ENCODE measurements around the gene FOXJ1.

DNA sequence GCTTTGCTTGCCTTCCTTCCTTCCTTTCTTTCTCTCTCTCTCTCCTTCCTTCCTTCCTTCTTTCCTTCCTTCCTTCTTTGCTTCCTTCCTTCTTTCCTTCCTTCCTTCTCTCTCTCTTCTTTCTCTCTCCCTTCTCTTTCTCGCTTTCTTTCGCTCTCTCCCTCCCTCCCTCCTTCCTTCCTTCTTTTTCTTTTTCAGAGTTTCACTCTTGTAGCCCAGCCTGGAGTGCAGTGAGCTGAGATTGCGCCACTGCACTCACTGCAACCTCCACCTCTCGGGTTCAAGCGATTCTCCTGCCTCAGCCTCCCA, 17.9 kb downstream of the FOXJ1 start:
- TF ChIP-seq, protein P1, sequence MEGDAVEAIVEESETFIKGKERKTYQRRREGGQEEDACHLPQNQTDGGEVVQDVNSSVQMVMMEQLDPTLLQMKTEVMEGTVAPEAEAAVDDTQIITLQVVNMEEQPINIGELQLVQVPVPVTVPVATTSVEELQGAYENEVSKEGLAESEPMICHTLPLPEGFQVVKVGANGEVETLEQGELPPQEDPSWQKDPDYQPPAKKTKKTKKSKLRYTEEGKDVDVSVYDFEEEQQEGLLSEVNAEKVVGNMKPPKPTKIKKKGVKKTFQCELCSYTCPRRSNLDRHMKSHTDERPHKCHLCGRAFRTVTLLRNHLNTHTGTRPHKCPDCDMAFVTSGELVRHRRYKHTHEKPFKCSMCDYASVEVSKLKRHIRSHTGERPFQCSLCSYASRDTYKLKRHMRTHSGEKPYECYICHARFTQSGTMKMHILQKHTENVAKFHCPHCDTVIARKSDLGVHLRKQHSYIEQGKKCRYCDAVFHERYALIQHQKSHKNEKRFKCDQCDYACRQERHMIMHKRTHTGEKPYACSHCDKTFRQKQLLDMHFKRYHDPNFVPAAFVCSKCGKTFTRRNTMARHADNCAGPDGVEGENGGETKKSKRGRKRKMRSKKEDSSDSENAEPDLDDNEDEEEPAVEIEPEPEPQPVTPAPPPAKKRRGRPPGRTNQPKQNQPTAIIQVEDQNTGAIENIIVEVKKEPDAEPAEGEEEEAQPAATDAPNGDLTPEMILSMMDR (IDR thresholded peaks at IDR 0.05), result no peak
- no peak for TF ChIP-seq POLR2A (IDR thresholded peaks at IDR 0.05)

All from testis (tissue), 2 donors.